Left forelimb (tissue), 1 donor: ENCODE results near the gene MEPCE.
A peak's percentile ranks its signal among the peaks of the same experiment; 100 is the strongest.
"Not testable (repeated sequence)": the region's sequence is repeated elsewhere in the genome, so short reads cannot be mapped to it uniquely, and the experiment has no call there.

Source experiments
- DNase-seq: peaks from one replicate; pipeline ENCODE4 v3.0.0-alpha.2; 2018; ENCODE audit warnings: low spot score

Gene MEPCE

DNA sequence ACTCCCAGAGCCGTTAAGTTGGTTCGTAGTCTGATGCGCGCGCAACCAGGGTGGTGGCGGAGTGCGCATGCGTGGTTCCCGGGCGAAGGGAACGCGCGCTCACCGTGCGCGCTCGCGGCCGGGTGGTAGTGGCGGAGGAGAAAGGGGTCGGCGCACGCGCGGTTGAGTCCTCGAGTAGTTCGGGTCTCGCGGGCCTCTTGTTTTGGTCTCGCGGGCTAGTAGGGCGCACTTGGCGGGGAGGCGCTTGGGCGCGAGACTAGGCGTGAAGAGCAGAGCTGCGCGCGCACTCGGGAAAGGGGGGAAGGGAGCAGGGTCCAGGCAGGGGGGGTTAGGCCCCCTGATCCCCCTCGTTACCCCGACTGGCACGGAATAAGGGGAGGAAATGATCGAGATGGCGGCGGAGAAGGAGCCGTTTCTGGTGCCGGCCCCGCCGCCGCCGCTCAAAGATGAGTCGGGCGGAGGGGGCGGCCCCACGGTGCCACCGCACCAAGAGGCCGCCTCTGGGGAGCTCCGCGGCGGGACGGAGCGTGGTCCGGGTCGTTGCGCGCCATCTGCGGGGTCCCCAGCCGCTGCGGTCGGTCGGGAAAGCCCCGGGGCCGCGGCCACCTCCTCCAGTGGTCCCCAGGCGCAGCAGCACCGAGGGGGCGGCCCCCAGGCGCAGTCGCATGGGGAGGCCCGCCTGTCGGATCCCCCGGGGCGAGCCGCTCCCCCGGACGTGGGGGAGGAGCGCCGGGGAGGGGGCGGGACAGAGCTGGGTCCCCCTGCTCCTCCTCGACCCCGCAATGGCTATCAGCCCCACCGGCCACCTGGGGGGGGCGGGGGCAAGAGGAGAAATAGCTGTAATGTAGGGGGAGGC, at the start of gene MEPCE:
Gene MEPCE, plus strand, starts transcription at position 195 of the 856 bp plus-strand sequence. Its CDS starts 188 bp downstream, at position 383.
- peak; percentile 100 for DNase-seq

GRCh38 chr7:100380196-100380595, 49.4 kb upstream of the MEPCE start:
- no peak for DNase-seq

- DNase-seq = not testable (repeated sequence)
Measured at GRCh38 chr7:100381531-100382233, 47.9 kb upstream of the MEPCE start.

GRCh38 chr7:100382234-100382853, 47.3 kb upstream of the MEPCE start:
- DNase-seq = not testable (repeated sequence)

GRCh38 chr7:100384628-100385294, 44.9 kb upstream of the MEPCE start:
- DNase-seq = no peak

DNA sequence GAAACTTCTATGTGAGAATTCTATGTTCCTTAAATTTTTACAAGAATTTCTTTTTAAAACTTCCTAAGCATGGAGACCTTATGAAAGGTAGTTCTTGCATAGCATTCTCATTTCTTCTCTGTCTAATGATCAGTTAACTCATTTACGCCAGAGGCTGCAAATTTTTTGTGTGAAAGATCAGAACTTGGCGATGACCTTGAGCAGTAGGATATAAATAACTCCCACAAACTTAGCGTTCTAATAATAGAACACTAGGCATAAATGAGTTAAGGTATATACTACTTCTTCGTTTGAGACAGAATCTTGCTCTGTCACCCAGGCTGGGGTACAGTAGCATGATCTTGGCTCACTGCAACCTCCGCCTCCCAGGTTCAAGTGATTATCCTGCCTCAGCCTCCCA, 42.7 kb upstream of the MEPCE start:
- no peak for DNase-seq

DNA sequence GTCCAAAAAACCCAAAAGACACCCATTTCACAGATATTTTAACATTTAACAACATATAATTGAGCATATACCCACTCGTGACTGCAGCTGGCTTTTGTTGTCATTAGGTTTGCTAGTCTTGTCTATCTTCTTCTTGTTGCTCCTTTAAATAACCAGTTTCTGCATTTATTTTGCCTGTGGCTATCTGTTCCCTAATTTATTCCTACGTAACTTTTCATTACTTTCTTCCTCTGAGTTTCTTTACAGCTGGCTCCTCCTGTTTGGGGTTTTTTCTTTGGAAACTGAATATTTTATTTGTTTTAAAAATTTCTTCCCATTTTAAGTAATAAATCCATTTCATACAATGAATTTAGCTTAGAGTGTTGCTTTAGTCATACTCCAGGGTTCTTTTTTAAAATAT, 41.9 kb upstream of the MEPCE start:
- DNase-seq = no peak

GRCh38 chr7:100389437-100390088, 40.1 kb upstream of the MEPCE start:
- no peak for DNase-seq

DNA sequence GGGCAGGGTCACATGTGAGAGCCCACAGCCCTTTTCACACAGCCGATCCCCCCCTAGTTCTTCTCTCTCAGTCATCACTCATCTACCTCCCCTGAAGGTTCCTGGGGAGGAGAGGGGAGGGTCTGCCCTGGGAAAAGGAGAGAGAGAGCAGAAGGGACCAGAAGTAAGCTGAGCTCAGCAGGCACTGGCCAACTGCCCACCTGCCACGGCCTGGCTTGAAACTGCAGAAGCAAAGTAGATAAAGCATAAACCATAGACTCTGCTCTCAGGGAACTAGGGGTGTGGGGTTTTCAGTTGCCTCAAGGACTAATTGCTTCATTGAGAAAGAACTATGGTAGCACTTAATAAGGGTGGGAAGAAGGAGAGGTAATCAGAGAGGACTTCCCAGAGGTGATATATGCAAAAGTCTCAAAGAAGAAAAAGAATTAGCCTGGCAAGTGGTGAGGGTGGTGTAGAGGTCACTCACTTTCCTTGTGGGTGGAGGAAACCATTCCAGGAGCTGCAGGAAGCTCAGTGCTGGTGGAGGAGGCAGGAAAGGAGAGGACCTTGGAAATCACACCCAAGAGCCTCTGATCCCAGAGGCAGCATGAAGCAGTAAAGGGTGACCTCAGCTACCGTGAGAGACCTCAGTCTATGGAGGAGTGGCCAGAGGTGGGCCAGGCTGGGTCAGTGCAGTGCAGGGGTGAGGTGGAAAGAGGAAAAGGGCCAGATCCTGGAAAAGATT, 39.2 kb upstream of the MEPCE start:
- no peak for DNase-seq

- DNase-seq = no peak
Measured at GRCh38 chr7:100393233-100393905, 36.3 kb upstream of the MEPCE start.

GRCh38 chr7:100394077-100394476, 35.6 kb upstream of the MEPCE start:
- DNase-seq = no peak

DNA sequence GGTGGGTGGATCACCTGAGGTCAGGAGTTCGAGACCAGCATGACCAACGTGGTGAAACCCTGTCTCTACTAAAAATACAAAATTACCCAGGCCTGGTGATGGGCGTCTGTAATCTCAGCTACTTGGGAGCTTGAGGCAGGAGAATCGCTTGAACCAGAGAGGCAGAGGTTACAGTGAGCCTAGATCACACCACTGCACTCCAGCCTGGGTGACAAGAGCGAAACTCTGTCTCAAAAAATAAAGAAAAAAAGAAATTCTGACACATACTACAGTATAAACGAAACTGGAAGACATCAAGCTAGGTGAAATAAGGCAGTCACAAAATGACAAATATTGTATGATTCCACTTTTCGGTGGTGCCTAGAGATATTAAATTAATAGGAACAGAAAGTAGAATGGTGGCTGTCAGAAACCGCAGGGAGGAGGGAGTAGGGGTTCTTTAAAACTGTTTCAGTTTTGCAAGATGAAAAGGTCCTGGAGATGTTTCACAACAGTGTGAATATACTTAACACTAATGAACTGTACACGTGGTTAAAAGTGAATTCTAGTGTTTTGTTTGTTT, 33.1 kb upstream of the MEPCE start:
- no peak for DNase-seq

- no peak for DNase-seq
Measured at GRCh38 chr7:100397315-100398081, 32.1 kb upstream of the MEPCE start.

- no peak for DNase-seq
Measured at GRCh38 chr7:100398239-100398638, 31.4 kb upstream of the MEPCE start.

- no peak for DNase-seq
Measured at GRCh38 chr7:100400041-100400440, 29.6 kb upstream of the MEPCE start.

DNA sequence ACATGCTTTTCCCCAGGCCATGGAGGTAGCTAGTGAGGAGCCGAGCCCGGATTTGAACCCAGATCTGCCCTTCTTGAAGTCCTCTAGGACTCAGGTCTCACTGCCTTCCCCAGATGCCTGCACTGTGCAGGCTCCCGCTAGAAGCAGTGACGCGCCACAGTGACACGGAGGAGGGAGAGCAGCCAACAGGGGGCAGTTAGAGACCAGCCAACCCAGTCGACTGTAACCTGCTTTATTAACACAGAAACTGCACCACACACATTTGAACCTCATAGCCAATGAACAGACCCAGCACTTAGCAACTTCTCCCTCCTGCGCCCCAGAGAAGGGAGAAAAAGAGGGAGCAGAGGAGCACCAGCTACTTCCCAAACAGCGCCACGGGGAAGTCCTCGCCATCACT, 29.0 kb upstream of the MEPCE start:
- no peak for DNase-seq

DNA sequence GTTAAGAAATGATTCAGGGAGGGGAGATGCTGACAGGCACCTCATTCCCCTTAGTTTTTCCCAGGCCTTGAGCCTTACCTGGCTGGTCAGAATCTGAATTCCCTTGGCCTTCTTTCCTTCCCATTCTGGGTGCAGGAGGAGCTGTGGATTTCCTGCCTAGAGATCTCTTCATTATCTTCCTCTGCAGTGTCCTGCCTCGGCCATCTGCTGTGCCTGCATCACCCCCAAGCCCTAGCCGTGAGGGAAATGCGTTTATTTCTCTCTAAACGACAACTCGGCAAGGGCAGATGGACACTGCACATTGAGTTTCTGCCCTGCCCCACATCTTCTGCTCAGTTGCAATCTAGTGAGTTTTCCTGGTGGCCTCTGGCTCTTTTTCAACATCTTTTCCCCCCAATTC, 27.8 kb upstream of the MEPCE start:
- no peak for DNase-seq

- no peak for DNase-seq
Measured at GRCh38 chr7:100402241-100402640, 27.4 kb upstream of the MEPCE start.

DNA sequence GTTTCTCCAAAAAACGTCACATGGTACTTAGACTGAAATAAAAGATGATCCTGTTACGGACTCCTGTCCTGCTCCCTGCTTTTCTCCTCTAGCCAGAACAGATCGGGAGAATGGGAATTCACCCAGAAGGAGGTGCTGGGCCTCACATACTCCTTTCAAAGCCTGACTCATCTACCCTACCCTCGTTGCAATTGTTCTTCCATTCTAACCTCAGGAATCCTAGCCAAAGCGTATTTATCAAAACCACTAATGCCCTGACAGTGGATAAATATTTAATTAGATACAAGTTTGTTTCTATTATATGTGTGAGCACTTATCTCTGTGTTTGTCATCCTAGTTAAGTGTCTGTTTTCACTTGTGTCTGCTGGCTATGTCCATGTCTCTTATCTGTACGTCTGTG, 22.9 kb upstream of the MEPCE start:
- DNase-seq = no peak
